ENCODE measurements around the gene KAT2A.
"Not testable (repeated sequence)": the region's sequence is repeated elsewhere in the genome, so short reads cannot be mapped to it uniquely, and the experiment has no call there.

The KAT2A gene

GRCh38 chr17:42153919-42154742 lies 33.0 kb upstream of the KAT2A start:
- peaks cover 24% of the 10 kb centered on the region for H3K36me3 ChIP-seq
- H3K4me1 ChIP-seq (ENCODE audit: control insufficient read depth in 1 of 2, insufficient read depth in 1 of 2, low read depth in 1 of 2, low read length in 1 of 2), result peaks cover 18 to 25% of the 10 kb centered on the region in 2 experiments
- TF ChIP-seq CTCF (IDR thresholded peaks at IDR 0.05), result no peak
- H3K27me3 ChIP-seq, result no peaks in the 10 kb centered on the region
- H3K27ac ChIP-seq, result peak overlapping the region; percentile 90
- no peaks in the 10 kb centered on the region for H3K9me3 ChIP-seq
- H3K4me3 ChIP-seq (ENCODE audit: low read depth in 1 of 2, low read length in 1 of 2), result peak overlapping the region; percentile 82 to 98

GRCh38 chr17:42146911-42147607 lies 25.9 kb upstream of the KAT2A start:
- Histone ChIP-seq H3K9me3 (no peaks in the 10 kb centered on the region), H3K27ac (no peak overlapping the region), H3K36me3 (peaks cover 75% of the 10 kb centered on the region), H3K27me3 (no peaks in the 10 kb centered on the region), H3K4me3 (ENCODE audit: low read depth in 1 of 2, low read length in 1 of 2) (no peak overlapping the region), H3K4me1 (ENCODE audit: control insufficient read depth in 1 of 2, insufficient read depth in 1 of 2, low read depth in 1 of 2, low read length in 1 of 2) (no peaks in the 10 kb centered on the region)
- TF ChIP-seq CTCF (IDR thresholded peaks at IDR 0.05), result no peak

GRCh38 chr17:42143138-42143537 lies 22.0 kb upstream of the KAT2A start:
- H3K4me1 ChIP-seq (ENCODE audit: control insufficient read depth in 1 of 2, insufficient read depth in 1 of 2, low read depth in 1 of 2, low read length in 1 of 2); H3K4me3 ChIP-seq (ENCODE audit: low read depth in 1 of 2, low read length in 1 of 2); H3K9me3 ChIP-seq; H3K27ac ChIP-seq; H3K27me3 ChIP-seq: not testable (repeated sequence)
- H3K36me3 ChIP-seq, result peaks cover 65% of the 10 kb centered on the region

- H3K27ac ChIP-seq, result peak overlapping the region; percentile 29
- peaks cover 58% of the 10 kb centered on the region for H3K36me3 ChIP-seq
- TF ChIP-seq CTCF (IDR thresholded peaks at IDR 0.05), result no peak
- no peaks in the 10 kb centered on the region for H3K27me3 ChIP-seq
- H3K4me1 ChIP-seq (ENCODE audit: control insufficient read depth in 1 of 2, insufficient read depth in 1 of 2, low read depth in 1 of 2, low read length in 1 of 2), result peaks cover 0 to 6% of the 10 kb centered on the region in 2 experiments
- no peak overlapping the region for H3K4me3 ChIP-seq (ENCODE audit: low read depth in 1 of 2, low read length in 1 of 2)
- no peaks in the 10 kb centered on the region for H3K9me3 ChIP-seq
These were observed 21.3 kb upstream of the KAT2A start for GRCh38 chr17:42142371-42142896.

- no peak overlapping the region for H3K4me3 ChIP-seq (ENCODE audit: low read depth in 1 of 2, low read length in 1 of 2)
- no peaks in the 10 kb centered on the region for H3K27me3 ChIP-seq
- H3K9me3 ChIP-seq, result no peaks in the 10 kb centered on the region
- peaks cover 54% of the 10 kb centered on the region for H3K36me3 ChIP-seq
- no peak for TF ChIP-seq CTCF (IDR thresholded peaks at IDR 0.05)
- peaks cover 3 to 8% of the 10 kb centered on the region in 2 experiments for H3K4me1 ChIP-seq (ENCODE audit: control insufficient read depth in 1 of 2, insufficient read depth in 1 of 2, low read depth in 1 of 2, low read length in 1 of 2)
- H3K27ac ChIP-seq, result peak overlapping the region; percentile 42
These were observed 20.2 kb upstream of the KAT2A start for GRCh38 chr17:42141382-42141781.

- not testable (repeated sequence) for H3K27ac ChIP-seq; H3K4me3 ChIP-seq (ENCODE audit: low read depth in 1 of 2, low read length in 1 of 2); H3K9me3 ChIP-seq; H3K27me3 ChIP-seq
- H3K36me3 ChIP-seq, result peaks cover 50% of the 10 kb centered on the region
- peaks cover 10 to 15% of the 10 kb centered on the region in 2 experiments for H3K4me1 ChIP-seq (ENCODE audit: control insufficient read depth in 1 of 2, insufficient read depth in 1 of 2, low read depth in 1 of 2, low read length in 1 of 2)
These were observed 19.5 kb upstream of the KAT2A start for GRCh38 chr17:42140690-42141089.

Data from neutrophil (primary cell).